Measurements from ENCODE around the gene CCDC91.
"Not testable (repeated sequence)": the region's sequence is repeated elsewhere in the genome, so short reads cannot be mapped to it uniquely, and the experiment has no call there.

The CCDC91 gene

DNA sequence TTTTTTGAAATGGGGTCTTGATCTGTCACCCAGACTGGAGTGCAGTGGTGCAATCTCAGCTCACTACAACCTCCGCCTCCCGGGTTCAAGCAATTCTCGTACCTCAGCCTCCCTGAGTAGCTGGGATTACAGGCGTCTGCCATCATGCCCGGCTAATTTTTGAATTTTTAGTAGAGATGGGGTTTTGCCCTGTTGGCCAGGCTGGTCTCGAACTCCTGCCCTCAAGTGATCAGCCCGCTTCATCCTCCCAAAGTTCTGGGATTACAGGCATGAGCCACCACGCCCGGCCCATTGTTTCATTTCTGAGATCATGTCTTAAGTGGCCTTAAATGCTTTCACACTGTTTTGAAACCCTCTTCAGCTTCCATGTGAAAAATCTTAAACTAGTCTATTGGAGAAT is 281.5 kb downstream of the CCDC91 start:
- not testable (repeated sequence) for DNase-seq

GRCh38 chr12:28476206-28476605 is 285.9 kb downstream of the CCDC91 start:
- DNase-seq: not testable (repeated sequence)

GRCh38 chr12:28479097-28479496 is 288.8 kb downstream of the CCDC91 start:
- not testable (repeated sequence) for DNase-seq

GRCh38 chr12:28479683-28480082 is 289.4 kb downstream of the CCDC91 start:
- no peak for DNase-seq

GRCh38 chr12:28484156-28484555 is 293.9 kb downstream of the CCDC91 start:
- no peak for DNase-seq

DNA sequence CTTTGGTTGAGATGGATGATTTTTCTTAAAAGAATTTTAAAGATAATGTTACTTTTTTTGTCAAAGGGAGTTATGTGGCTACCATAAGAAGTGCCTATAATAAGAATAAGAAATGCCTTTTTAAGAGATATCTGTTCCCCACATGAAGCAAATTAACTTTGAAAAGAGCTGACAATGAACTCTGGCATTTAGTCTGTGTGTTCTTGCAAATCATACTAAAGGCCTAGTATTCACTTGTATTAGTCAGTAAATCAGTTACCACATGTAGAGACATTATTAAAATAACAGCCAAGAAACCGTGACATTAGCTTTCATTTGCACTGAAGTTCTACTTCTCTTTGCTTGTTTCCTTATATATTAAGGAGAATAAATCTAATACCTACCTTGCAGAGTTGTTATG is 296.3 kb downstream of the CCDC91 start:
- DNase-seq: no peak

DNA sequence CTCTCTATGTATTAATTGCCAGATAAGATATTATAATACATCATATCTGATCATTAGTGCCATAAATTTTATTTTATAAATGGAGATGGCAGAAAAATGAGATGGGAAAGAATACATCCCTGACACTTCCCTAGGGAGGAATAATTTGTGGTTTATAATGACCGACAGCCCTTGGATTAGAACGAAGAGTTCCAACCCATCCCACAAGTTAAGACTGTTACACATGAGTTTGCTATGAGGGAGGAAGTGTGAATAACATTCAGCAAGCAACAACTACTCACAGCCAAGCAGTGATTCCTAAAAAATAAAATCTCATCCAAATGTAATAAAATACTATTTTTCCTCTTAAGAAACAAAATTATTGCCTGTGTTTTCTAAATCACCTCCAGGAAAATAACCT is 299.0 kb downstream of the CCDC91 start:
- DNase-seq: no peak

DNA sequence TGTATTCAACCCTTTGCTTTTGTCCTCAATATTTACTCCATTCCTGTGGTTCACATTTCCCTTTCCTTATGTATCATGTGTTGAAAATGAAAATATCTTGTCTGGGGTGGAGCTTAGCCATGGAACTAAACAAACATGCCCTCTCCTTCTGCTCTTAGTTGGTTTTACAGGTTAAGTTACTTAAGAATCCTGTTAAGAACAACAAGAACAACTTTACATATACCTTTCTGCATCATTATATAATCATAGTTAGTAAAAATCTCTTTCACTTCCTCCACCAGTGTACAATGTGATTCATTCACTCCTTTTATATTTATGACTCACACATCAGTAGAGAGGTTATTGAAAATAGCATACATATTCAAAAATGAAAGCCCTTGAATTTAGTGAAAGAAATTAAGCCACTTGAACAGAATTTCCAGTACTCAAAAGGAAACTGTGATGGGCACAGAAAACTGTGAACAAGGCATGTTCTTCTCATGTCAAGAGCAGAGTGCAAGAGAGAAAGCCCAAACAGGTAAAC is 307.7 kb downstream of the CCDC91 start:
- no peak for DNase-seq

DNA sequence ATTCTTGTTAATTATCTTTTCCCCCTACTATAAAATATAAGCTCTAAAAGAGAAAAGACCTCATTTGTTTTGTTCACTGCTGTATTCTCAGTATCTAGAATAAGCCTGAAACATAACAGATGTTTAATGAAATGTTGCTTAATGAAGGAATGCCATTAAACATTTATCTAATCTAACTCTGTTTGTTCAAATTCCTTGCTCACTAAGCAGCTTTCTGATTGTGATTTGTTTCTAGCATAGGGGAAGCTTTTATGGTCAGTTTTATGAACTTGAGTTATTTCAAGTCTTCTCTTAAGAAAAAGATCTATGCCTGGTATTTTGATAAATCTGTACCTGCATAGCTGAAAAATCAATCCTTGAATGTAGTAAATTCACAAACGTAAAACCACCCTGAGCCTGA is 308.6 kb downstream of the CCDC91 start:
- no peak for DNase-seq

GRCh38 chr12:28500373-28501024 is 310.2 kb downstream of the CCDC91 start:
- DNase-seq: no peak

- no peak for DNase-seq
These were observed 316.0 kb downstream of the CCDC91 start for GRCh38 chr12:28506271-28506670.

DNA sequence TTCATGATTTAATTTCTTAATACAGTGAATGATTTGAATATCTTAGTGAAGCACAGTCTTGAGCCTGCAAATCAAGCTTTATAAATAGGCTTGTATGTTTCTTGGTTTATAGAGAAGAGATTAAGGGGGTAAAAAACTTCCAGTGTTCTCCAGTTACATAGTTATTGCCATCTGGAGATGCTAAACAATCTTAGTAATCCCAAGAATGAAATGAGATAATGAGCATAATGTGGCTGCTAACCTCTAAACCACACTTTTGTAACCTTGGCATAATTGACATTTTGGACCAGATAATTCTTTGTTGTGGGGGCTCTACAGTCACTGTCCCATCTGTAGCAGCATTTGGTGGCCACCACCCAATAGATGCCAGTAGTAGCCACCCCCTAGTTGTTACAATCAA is 316.8 kb downstream of the CCDC91 start:
- DNase-seq: no peak

DNA sequence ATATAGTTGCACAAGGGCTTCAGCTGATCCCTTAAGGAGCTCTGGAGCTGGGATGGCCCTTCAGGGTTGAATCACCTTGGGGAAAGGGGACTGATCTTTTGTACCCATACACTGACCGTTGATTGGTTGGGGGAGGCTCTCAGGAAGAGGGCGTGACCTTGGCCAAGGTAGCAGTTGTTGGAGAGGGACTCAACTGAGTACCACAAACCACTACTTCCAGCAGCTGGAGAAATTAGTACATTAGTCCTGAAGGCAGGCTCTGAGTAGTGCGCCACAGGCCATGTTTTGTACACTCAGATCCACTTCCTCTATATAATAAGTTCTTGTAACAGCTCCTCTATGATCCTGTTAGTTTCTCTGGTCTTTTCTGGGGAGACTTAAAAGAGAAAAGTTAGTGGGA is 317.6 kb downstream of the CCDC91 start:
- no peak for DNase-seq

DNA sequence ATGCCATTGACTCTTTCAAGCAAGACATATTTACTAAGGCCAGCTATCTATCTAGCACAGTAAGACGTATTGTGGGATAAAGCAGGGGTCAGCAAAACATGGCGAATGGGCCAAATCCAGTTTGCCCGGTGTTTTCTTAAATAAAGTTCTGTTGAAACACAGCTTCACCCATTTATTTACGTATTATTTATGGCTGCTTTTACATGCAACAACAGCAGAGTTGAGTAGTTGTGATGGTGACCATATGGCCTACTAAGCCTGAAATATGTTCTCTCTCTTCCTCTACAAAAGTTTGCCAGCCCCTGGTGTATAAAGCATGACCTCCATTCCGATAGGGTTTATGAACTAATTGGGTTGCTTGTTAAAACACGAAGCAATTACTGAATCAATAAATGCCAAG is 322.1 kb downstream of the CCDC91 start:
- no peak for DNase-seq

DNA sequence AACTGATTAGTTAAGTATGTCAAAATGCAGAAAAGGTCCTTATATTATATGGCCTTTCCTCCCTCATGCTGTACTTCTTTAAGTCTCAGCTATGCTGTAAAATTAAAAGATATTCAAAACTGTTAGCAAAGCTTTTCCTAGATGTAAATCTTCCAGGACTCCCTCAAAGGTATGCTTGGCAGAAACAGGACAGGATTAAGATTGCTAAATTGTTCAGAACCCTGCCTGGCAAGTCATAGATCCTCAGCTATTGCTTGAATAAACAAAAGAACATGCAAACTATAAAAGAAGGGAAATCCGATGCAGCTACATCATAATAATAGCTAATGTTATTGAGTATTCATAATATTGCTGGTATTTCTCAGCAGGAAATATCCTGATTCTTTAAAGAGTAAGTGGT is 322.6 kb downstream of the CCDC91 start:
- DNase-seq: no peak

- DNase-seq: no peak
These were observed 323.7 kb downstream of the CCDC91 start for GRCh38 chr12:28513983-28514382.

DNA sequence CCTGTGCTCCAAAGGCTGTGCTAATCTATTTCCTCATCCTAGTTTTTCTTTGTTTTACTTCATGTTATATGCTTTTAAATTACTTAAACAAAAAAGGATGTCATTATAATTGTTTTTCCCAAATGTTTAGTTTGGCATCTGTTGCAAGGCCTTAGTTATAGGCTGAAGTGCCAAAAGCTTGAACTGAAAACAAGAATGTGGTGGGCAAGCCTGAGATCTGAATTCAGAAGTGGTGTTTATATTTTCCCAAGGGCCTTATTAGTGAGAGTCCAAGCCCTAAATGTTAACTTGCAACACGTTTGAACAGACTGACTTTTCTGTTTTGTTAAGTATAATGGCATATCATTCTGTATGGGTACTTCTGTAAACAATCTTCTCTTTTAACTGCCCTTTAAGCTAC is 326.8 kb downstream of the CCDC91 start:
- no peak for DNase-seq

DNA sequence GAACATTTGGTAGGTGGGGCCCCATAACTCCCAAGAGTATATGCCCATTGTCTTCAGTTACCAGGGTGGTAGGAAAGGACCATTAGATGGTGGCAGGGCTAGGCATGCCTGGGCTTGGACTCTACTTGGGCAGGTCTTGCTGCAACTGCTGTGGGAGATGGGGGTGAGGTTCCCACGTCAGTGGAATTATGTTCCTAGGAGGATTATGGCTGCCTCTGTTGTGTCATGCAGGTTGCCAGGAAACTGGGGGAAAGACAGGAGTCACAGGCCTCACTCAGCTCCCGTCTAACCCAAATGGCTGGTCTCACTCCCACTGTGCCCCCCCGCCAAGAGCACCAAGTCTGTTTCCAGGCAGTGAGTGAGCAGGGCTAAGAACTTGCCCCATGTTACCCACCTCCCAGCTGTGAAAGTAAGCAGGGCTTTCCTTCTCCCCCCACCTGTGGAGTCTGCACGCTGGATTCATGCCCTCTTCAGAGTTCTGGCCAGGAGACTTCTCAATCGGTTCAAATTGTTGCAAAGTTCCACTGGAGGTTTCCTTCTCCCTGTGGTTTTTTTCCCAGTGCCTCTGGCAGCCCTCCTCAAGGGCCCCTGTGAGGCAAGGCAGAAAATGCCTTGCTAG is 337.5 kb downstream of the CCDC91 start:
- DNase-seq: no peak

- no peak for DNase-seq
These were observed 345.0 kb downstream of the CCDC91 start for GRCh38 chr12:28535216-28535615.

DNA sequence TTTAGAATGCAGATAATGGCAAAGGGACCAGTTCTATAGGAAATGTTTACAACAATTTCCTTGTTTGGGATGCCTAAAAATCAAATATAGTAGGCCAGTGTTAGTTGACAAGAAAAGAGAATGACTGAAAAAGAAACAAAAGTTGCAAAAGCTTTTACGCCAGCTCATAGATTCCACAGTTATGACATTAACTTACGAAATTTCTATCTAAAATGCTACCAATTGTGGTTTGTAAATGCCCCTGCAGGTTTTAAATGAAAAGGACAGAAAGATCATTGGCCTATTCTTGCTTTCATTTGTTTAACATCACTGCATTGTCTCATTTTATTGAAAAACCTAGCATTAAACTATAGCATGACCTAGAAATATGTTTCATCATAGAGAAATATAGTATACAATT is 345.8 kb downstream of the CCDC91 start:
- DNase-seq: no peak

DNA sequence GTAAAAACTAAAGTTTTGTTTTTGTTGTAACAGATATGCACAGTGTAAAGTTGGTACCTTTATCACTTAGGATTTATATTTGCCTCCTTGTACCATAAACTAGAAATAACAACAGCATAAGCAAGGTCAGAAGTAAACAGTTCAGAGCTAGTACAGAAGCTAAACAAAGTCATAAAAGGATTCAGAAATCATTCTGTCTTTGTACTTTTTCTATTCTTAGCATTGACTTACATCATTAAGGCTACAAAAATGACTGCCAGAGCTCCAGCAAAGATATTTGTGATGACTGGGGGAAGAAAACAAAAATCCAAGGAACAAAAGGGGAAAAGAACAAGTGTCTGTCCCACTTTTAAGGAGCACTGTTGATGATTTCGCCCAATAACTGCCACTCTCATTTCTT is 347.2 kb downstream of the CCDC91 start:
- DNase-seq: no peak

DNA sequence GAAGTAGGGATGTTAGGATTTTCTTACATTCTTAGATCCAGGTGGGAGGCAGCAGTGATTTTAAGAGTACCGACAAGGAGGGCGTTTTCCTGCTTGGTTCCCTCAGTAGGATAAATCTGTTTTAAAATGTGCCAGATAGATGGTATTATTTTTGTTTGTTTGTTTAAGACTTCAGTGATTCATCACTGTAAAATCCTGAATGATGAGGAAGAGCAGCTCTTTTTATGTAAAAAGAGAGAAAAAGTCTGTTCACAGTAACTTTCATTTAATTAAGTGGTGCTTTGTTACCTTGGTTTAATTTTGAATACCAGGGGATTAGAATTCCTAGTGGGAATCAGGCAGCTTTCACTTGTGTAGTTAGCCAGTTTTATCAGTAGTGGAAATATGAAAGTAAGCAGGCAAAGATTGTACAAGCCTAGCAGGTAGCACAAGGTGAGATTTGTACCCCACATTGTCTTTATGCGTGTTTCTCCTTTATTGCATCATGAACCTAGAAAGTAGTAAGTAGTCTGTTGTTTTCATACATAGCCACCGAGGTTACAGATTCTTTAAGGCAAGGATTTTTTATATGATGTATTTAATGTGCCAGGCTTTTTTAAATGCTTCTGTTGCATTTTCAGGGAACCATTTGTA is 349.6 kb downstream of the CCDC91 start:
- DNase-seq: no peak

GRCh38 chr12:28540324-28540714 is 350.1 kb downstream of the CCDC91 start:
- no peak for DNase-seq
